Stomach (tissue), 9 donors: ENCODE results near the gene CECR2. TPM values are rescaled to one million over a fixed set of nuclear protein-coding genes. Genes with fewer than 3 reads are reported as not detected.
A peak's percentile ranks its signal among the peaks of the same experiment; 100 is the strongest.

Experiments used
- DNase-seq, 2 donors: peaks; one replicate each; pipeline versions ENCODE4 v3.0.0 to v3.0.0-alpha.2; 2013 to 2019
- H3K27ac ChIP-seq, 5 donors: fragments of 200-600 bp in 4 of 5; sonication (generic) in 4 of 5; one replicate each; pipeline ENCODE4 v1.5.1; 2013 to 2019; ENCODE audit warnings: mild to moderate bottlenecking in 1 of 5, moderate library complexity in 1 of 5
- H3K27me3 ChIP-seq, 3 donors: fragments of 200-600 bp; sonication (generic); one replicate each; pipeline ENCODE4 v1.5.1; 2017 to 2019; ENCODE audit warnings: mixed run types in 1 of 3
- H3K36me3 ChIP-seq, 4 donors: fragments of 200-600 bp; sonication (generic); 1 replicate in 3 of 4; 2 replicates in 1 of 4; pipeline ENCODE4 v1.5.1; 2016 to 2019
- H3K4me1 ChIP-seq, 4 donors: fragments of 200-600 bp; sonication (generic); one replicate each; pipeline ENCODE4 v1.5.1; 2016 to 2019
- H3K4me3 ChIP-seq, 4 donors: fragments of 200-600 bp; sonication (generic) in 3 of 4; one replicate each; pipeline ENCODE4 v1.5.1; 2016 to 2019; ENCODE audit warnings: mild to moderate bottlenecking in 1 of 4
- H3K9me3 ChIP-seq, 4 donors: fragments of 200-600 bp; sonication (generic); one replicate each; pipeline ENCODE4 v1.5.1; 2016 to 2019
- EP300 ChIP-seq: sonication (generic); formaldehyde crosslinking; IDR thresholded peaks from one replicate; pipeline ENCODE4 v1.6.1; 2017; ENCODE audit warnings: antibody characterized with exemption
- POLR2A ChIP-seq, 4 donors: fragments of 450-650 bp; IDR thresholded peaks; one replicate each; pipeline ENCODE4 v1.6.1; 2016; ENCODE audit warnings: antibody characterized with exemption in 4 of 4, control low read depth in 2 of 4, mild to moderate bottlenecking in 1 of 4, moderate library complexity in 1 of 4
- POLR2AphosphoS5 ChIP-seq, 3 donors: sonication (generic); formaldehyde crosslinking; IDR thresholded peaks; one replicate each; pipeline ENCODE4 v1.6.1; 2016; ENCODE audit warnings: antibody characterized with exemption in 3 of 3
- WGBS, 5 donors: extraction: QIAGEN DNeasy Blood & Tissue Kit in 3 of 5; methylation state at CpG; one replicate each; pipeline versions ENCODE4 v1.1.5 to v1.1.7; 2013 to 2018; 5-methylcytosine and 5-hydroxymethylcytosine counted together
- intact Hi-C: fragments of 100-400 bp; cut with DNase I; formaldehyde crosslinking; loops from one replicate; pipeline ENCODE4 v1.15.1; 2023; ENCODE audit warnings: low total_unique reads
- polyA plus RNA-seq, 3 donors: library from polyadenylated mRNA; stranded (reverse); fragments of 200-250 nt; gene quantifications; one replicate each; pipeline ENCODE4 v1.2.3, GENCODE V29; 2013
- total RNA-seq, 5 donors: library from RNA; depleted of rRNA; stranded (reverse); fragments of >200 nt; gene quantifications; one replicate each; pipeline versions ENCODE4 v1.1.0 to v1.2.3, GENCODE V29; 2014 to 2016
- TF ChIP-seq, protein P1 (sequence below), 7 experiments: fragments of 450-650 bp in 4 of 7; fragments of 200-600 bp in 3 of 7; sonication (generic) in 3 of 7; IDR thresholded peaks; one replicate each; pipeline ENCODE4 v1.5.1; 2016 to 2019; ENCODE audit warnings: antibody characterized with exemption in 7 of 7, control low read depth in 2 of 7, mild to moderate bottlenecking in 1 of 7
- donor health status: healthy with polysubstance abuse.
- donor health status: Bipolar disorder and iron deficiency.
- donor health status: healthy.

CECR2 gene
- total and polyA plus RNA-seq, 8 donors = 0.13 to 3.1 (median 0.44) TPM; not detected in 1

DNA sequence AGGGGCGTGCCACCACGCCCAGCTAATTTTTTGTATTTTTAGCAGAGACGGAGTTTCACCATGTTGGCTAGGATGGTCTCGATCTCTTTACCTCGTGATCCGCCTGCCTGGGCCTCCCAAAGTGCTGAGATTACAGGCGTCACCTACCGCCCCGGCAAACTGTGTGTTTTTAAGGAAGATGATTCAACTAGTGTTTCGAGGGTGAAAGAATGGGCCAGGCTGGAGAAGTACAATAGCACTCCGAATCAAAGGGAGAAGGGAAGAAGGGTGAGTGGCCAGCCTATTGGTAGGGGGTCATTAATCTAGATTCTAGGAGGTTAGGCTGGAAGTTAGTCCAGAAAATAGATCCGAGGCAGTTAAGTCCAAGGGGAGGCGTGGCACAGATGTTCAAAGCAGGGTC lies 2.9 kb upstream of the CECR2 start:
- intact Hi-C loops = no loop called here
- TF ChIP-seq, protein P1, sequence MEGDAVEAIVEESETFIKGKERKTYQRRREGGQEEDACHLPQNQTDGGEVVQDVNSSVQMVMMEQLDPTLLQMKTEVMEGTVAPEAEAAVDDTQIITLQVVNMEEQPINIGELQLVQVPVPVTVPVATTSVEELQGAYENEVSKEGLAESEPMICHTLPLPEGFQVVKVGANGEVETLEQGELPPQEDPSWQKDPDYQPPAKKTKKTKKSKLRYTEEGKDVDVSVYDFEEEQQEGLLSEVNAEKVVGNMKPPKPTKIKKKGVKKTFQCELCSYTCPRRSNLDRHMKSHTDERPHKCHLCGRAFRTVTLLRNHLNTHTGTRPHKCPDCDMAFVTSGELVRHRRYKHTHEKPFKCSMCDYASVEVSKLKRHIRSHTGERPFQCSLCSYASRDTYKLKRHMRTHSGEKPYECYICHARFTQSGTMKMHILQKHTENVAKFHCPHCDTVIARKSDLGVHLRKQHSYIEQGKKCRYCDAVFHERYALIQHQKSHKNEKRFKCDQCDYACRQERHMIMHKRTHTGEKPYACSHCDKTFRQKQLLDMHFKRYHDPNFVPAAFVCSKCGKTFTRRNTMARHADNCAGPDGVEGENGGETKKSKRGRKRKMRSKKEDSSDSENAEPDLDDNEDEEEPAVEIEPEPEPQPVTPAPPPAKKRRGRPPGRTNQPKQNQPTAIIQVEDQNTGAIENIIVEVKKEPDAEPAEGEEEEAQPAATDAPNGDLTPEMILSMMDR (IDR thresholded peaks at IDR 0.05) = no peak
- WGBS, 5 donors = 72 to 78% (median 77%) methylated on average over 13 of the region's 13 CpGs
- no peak overlapping the region for H3K4me3 ChIP-seq
- H3K27me3 ChIP-seq = peaks cover 8 to 86% (median 45%) of the 10 kb centered on the region in 3 donors
- no peak overlapping the region for H3K27ac ChIP-seq
- no peaks in the 10 kb centered on the region for H3K9me3 ChIP-seq
- no peaks in the 10 kb centered on the region for H3K36me3 ChIP-seq
- H3K4me1 ChIP-seq = peaks cover 11 to 35% (median 26%) of the 10 kb centered on the region in 4 donors
- DNase-seq = no peak

- no peaks in the 10 kb centered on the region for H3K9me3 ChIP-seq
- DNase-seq = peak in 1 of 2 donors; percentile 66
- H3K27ac ChIP-seq = no peak overlapping the region
- 12 to 16% (median 13%) methylated on average over 11 of the region's 11 CpGs for WGBS, 5 donors
- TF ChIP-seq EP300 (no peak), POLR2A (IDR thresholded peaks at IDR 0.05) (no peak), POLR2AphosphoS5 (IDR thresholded peaks at IDR 0.05) (no peak)
- TF ChIP-seq, protein P1 (IDR thresholded peaks at IDR 0.05) = no peak
- H3K27me3 ChIP-seq = peaks cover 8 to 90% (median 48%) of the 10 kb centered on the region in 3 donors
- no peaks in the 10 kb centered on the region for H3K36me3 ChIP-seq
- peaks cover 11 to 35% (median 26%) of the 10 kb centered on the region in 4 donors for H3K4me1 ChIP-seq
- no peak overlapping the region for H3K4me3 ChIP-seq
- intact Hi-C loops = no loop called here
These were observed 2.4 kb upstream of the CECR2 start for GRCh38 chr22:17366830-17367229.

DNA sequence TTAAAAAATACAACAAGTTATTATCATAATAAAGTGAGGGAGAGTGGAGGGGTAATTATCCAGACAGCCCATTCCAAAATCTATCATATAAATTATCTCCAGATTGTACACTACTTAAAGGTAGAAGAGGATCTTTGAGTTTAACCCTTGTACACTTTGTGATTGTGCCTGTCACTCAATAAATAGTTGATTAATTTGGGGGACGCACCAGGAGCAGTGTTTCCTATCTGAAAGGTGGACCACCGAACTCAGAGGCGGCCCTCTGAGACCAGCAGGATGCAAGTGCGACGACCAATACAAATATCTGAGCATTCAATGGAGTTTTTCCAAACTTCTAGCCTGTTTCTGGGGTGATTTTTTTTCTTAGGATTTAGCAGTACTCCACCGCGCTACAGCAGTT lies 1.1 kb upstream of the CECR2 start:
- intact Hi-C loops = no loop called here
- TF ChIP-seq, protein P1 (IDR thresholded peaks at IDR 0.05) = no peak
- TF ChIP-seq EP300 (no peak), POLR2AphosphoS5 (IDR thresholded peaks at IDR 0.05) (no peak), POLR2A (IDR thresholded peaks at IDR 0.05) (no peak)
- Histone ChIP-seq H3K27me3 (peaks cover 8 to 95% (median 48%) of the 10 kb centered on the region in 3 donors), H3K4me1 (peaks cover 11 to 35% (median 26%) of the 10 kb centered on the region in 4 donors), H3K36me3 (no peaks in the 10 kb centered on the region), H3K27ac (peak overlapping the region in 1 of 5 donors; percentile 78), H3K9me3 (no peaks in the 10 kb centered on the region), H3K4me3 (peak overlapping the region; percentile 51 to 73 (median 58))
- WGBS, 5 donors = 3 to 9% (median 7%) methylated on average over 7 of the region's 7 CpGs
- no peak for DNase-seq

GRCh38 chr22:17368554-17369438 lies 464 bp upstream of the CECR2 start:
- H3K27me3 ChIP-seq = peaks cover 8 to 91% (median 48%) of the 10 kb centered on the region in 3 donors
- peak overlapping the region in 4 of 5 donors; percentile 39 to 78 (median 54) for H3K27ac ChIP-seq
- peaks cover 11 to 35% (median 26%) of the 10 kb centered on the region in 4 donors for H3K4me1 ChIP-seq
- intact Hi-C loops = no loop called here
- TF ChIP-seq POLR2AphosphoS5 (IDR thresholded peaks at IDR 0.05) (no peak), POLR2A (IDR thresholded peaks at IDR 0.05) (no peak), EP300 (no peak)
- TF ChIP-seq, protein P1 (IDR thresholded peaks at IDR 0.05) = no peak
- H3K36me3 ChIP-seq = no peaks in the 10 kb centered on the region
- 1 to 4% (median 2%) methylated on average over 37 to 64 of the region's 64 CpGs for WGBS, 5 donors
- peak overlapping the region; percentile 51 to 73 (median 58) for H3K4me3 ChIP-seq
- H3K9me3 ChIP-seq = no peaks in the 10 kb centered on the region
- peak in 1 of 2 donors; percentile 84 for DNase-seq
